Activated gamma-delta T cell treated with Interleukin-2 at 50 U/mL for 16 hours (primary cell): ENCODE results near the gene HEBP2.

Experiments used
- DNase-seq: peaks from one replicate; pipeline ENCODE4 v3.0.0-alpha.2; 2020

The HEBP2 gene

DNA sequence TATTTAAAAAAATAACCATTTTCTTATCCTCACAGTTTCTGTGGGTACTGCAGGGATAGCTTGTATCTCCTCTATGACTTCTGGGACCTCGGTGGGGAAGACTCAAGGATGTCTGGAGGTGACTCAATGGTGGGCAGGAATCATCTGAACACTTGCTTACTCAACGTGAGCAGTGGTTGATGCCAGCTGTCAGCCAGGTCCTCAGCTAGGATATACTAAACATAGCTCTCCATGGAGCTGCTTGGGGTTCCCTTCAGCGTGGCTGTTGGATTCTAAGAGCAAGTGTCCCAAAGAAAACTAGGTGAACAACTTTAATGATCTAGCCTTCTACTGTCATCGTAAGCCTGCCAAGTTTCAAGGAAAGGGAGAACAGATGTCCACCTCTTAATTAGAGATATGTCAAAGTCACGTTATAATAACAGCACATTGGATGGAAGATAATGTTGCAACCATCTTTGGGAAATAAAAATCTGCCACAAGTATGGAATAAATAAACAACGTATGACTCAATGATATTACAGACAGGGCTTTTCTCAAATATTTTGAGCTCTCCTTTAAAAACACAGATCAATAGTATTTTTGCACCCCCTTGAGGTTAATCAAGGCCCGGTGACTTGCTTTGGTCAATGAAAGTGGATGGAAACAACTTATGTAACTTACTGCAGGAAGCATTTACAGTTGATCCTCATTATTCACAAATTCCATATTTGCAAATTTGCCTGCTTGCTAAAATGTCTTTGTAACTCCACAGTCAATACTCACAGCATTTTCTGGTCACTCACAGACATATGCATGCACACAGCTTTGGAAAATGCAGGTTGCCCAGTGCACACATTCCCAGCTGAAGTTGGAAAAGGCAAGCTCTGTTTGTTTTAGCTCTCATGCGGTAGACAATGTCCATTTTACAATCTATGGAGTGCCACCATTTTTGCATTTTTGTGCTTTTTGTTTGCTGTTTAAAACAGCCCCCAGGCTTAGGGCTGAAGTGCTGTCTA, 6.6 kb upstream of the HEBP2 start:
- no peak for DNase-seq

DNA sequence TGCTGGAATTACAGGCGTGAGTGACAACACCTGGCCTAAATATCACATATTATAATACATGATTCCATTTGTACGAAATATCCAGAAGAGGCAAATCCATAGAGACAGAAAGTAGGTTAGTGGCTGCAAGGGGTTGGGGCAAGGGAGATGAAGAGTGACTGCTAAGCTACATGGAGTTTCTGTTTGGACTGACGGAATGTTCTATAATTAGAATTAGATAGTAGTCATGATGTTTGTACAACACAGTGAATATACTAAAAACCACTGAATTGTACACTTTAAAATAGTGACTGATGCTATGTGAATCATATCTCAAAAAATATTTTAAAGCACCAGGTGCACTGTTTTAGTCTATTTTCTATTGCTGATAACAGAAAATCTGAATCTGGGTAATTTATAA, 3.7 kb upstream of the HEBP2 start:
- no peak for DNase-seq

DNA sequence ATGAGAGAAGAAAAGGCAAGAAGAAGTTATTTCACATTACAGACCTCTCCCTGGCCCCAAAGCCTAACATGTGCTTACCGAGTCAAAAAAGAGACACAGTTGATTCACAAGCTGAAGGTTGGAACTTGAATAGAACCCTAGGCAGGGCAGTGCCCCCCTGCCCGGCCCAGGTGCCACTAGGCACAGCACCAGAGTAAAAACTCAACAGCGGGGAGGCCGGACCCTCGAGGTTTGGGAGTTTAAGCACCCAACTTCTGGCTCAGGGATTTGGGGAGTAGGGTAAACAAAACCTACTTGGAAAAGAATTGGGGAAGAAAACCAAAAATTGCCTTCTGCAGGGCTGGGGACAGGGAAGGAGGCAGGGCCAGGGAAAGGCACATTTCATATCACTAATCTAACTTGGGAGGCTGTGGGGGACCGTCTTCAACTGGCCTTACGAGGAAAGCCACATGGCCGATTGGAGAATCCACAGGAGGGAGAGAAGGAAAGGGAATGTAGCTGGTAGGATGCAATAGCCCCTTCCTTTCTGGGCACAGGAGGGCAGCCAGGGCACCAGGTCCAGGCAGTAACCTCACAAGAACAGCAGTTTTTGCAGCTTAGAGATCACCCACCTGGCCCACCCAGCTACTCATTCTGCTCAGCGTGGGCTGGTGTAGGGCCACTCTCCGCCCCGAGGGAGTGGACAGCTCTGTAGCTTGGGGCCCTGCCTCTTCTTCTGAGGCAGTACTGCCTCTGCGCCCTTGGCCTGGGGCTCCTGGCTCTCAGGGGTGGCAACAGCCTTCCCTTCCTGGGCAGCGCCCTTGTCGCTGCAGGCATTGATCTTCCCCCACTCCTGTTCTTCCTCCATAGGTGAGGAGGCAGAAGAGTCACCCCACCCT, 1.8 kb upstream of the HEBP2 start:
- no peak for DNase-seq

DNA sequence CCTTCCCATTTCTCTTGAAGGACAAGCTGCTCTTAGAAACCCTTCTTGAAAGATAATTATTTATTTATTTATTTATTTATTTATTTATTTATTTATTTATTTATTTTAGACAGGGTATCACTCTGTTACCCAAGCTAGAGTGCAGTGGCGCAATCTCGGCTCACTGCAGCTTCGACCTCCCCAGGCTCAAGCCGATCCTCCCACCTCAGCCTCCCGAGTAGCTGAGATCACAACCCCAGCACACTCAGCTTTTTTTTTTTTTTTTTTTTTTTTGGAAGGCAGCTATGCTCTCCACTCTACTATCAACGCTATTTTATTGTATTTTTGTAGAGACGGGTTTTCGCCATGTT, 1.2 kb upstream of the HEBP2 start:
- DNase-seq = no peak

DNA sequence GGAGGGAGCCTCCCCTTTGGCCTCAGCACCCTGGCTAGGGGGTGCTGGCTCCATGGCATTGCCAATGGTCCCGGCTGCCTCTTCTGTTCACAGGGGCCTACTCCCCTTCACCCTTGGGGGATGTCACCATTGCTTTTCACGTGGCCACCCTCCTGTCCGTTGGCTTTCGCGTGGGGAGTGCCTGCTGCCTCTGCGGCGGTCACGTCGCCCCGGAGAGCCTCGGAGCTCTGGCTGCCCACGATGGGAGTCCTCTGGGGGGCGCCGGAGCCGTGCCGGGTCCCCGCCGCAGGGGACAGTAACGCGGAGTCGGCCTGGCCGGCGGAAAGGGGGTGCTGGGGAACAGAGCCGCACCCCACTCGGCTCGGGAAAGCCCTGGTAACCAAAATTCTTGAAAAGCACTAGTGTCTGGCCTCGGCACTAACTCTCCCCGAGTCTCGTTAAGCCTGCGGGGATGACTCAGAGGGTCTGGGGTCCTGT, 661 bp upstream of the HEBP2 start:
- peak; percentile 17 for DNase-seq

DNA sequence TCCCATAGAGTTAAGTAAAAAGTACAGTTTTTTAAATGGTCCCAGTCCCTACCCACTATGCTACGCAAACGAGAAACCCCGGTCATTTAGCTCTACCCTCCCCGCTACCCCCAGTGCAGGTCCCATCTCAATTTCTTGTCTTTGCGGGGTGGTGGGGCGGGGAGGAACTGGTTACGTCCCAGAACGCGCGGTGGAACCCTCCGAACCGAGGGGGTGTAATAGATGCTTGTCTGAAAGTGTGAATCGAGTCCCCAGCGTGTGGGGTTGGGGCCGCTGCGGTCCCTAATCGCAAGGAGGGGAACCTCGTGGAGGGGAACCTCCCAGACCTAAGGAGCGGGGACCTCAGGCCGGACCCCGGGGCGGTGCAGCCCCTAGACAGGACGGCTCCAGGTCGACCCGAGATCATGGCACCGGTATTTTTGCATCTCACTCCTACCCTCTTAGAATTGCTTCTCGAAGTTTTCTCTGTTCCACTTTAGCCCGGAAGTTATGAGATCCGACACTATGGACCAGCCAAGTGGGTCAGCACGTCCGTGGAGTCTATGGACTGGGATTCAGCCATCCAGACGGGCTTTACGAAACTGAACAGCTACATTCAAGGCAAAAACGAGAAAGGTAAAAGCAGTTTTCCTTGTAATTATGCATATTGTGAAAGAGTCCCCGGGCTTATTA, 779 bp downstream of the HEBP2 start:
- no peak for DNase-seq

DNA sequence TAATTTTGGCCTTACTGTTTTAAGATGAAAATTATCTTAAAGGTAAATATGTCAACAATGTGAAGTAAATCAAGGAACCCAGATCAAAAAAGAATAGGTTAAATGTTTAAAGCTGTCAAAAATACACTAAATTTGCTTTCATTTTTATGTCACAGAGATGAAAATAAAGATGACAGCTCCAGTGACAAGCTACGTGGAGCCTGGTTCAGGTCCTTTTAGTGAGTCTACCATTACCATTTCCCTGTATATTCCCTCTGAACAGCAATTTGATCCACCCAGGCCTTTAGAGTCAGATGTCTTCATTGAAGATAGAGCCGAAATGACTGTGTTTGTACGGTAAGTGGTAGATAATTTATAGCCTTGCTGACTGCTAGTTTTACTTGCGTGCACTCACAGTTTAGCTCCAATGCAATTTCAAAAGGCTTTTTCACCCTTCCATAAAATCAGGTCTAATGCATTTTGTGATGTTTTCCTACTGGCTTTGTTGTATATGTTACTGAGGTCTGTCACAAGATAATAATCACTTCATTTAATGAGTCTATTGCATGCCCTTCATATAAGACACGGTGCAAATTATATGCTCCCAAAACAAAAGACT, 1.9 kb downstream of the HEBP2 start:
- DNase-seq = no peak

DNA sequence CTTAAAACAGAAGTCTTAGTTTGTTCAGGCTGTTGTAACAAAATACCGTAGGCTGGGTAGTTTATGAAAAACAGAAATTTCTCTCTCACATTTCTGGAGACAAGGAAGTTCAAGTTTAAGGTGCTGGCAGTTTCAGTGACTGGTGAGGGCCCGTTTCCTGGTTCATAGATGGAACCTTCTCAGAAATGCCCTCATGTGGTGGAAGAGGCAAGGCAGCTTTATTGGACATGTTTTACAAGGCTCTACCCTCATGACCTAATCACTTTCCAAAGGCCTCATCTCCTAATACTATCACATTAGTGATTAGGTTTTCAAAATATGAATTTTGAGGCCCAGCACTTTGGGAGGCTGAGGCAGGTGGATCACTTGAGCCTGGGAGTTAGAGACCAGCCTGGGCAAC, 2.4 kb downstream of the HEBP2 start:
- no peak for DNase-seq

DNA sequence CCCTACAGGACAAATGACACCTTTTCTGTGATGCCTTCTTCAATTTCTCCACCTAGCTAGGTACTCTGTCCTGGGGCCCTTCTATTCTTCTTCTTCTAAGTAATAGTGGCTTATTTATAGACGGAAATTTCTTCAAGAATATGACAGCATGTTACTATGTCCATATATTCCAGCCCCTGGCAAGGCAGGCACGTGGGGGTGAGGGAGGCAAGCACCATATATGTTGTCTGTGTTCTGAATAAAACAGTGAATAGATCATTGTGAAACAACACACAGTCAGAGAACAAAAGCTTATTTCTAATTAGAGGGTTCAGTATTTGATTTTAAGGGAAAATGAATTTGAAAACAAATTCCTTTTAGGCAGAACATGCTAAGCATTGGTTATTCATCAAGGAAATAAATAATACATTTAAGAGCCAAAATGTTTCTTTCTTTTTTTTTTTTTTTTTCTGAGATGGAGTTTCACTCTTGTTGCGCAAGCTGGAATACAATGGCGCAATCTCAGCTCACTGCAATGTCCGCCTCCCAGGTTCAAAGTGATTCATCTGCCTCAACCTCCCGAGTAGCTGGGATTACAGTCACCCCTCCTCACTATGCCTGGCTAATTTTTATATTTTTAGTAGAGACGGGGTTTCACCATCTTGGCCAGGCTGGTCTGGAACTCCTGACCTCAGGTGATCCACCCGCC, 6.2 kb downstream of the HEBP2 start:
- DNase-seq = no peak

DNA sequence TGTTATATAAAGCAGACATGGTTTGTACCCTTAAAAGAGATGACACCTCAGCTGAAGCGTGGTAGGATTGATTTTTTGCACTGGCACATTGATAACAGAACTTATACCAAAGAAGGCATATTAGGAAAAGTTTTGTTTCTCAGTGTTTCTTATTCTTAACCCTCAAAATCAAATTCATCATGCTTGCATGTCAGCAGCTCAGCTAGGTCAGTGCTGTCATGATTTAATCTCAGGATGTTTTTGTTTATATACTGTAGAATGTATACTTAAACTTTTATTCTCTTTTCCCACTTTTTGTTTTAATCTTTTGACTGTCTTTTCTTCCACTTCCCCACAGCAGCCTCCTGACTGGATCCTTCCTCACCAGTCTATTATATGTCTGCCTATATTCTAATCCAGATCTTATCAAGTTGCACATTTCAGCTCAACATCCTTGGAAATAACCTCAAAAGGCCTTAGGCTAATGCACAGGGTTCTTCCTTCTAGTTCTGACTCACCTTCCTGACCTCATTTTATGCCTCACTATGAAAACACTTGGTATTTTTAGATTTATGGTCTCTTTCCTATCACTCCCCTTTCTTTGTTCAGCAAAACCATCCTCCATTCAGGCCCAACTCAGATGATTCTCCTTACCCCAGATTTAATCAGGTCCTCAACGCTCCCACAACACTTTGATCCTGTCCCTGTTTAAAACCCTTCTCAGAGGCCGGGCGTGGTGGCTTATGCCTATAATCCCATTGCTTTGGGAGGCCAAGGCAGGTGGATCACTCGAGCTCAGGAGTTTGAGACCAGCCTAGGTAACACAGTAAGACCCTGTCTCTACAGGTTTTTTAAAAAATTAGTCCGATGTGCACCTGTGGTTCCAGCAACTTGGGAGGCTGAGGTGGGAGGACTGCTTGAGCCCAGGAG, 7.2 kb downstream of the HEBP2 start:
- DNase-seq = no peak

DNA sequence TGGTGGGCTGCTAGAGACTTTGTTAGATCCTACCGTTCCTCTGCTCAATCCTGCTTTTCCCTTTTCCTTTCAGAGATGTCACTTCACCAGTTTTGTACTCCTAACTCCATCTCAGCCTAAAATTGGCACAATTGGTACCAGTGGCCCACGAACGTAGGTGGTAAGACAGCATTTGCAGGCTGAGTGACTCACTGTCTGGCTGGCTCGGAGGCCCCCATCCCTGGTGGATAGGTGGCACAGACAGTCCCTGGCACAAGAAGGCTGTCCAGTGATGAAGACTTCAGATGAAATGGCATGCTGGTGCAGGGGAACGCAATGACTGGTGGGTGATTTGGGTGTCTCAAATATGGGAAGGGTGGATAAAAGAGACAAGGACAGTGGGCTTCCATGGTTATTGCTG, 11.1 kb downstream of the HEBP2 start:
- no peak for DNase-seq

DNA sequence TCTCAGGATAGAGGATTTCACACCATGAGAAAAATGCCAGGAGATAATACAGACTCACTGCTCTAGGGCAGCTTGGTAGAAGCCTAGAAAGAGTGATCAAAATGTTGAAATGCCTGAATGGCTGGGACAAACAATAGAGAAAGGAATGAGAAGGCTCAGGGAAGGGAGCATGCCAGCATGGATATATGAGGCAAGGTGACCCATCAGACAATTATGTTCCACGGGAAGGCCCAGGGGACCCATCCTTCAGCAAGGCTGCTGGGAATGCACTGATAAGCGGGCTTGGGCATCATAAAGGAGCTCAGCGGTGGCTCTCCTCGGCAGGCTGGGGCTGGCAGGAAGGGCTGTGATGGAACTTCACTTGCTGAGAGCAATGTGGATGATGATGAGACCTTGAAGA, 12.2 kb downstream of the HEBP2 start:
- no peak for DNase-seq

DNA sequence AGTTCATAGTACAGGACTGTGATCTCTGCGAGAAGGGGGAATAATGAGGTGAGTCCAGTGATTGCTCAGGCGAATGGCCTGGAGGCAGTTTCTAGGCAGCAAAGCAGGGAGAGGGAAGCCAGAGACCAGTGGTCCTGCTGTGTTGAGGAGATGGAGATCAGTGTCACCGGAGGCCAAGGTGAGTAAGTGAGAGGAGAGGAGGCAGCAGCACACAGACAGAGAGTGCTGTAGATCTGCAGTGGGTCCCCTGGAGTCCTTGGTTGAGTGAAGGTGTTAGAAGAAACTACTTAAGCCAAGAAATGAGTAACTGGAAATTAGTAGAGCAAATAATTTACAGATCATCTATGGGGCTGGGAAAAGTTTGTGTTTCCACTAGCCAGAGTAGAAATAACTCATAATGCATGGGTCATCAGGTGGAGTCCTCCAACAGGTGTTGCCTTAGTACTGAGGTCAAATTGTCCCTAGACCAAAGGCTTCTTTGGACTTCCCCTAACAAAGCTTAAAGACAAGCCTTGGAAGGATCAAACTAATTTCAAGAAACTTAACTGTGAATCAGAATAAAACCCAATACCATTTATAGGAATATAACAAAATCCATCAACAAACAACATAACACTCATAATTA, 13.6 kb downstream of the HEBP2 start:
- no peak for DNase-seq

DNA sequence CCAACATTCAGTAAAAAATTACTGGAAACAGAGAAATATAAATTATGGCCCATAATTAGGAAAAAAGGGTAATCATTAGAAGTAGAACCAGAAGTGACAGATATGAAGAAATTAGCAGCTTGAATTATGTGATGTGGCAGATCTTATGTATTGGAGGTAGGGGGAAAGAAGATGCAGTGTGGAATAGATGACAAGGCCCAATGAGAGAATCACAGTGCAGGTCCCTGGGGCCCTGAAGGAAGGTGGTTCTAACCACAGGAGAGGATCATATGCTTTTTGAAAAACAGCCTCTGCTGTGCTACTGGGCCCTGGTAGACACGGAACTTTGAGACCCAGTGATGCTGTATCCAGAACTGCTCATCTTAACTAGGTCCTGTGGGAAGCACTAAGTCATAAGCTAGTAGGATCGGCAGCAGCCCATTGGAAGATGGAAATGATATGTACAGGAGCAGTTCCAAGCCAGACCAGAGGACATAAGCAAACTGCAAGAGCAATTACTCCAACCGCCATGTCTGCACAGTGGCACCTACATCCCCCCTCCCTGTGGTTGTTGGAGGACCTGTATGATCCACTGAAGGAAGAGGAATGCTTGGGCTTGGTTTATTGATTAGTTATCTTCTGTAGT, 14.2 kb downstream of the HEBP2 start:
- no peak for DNase-seq

DNA sequence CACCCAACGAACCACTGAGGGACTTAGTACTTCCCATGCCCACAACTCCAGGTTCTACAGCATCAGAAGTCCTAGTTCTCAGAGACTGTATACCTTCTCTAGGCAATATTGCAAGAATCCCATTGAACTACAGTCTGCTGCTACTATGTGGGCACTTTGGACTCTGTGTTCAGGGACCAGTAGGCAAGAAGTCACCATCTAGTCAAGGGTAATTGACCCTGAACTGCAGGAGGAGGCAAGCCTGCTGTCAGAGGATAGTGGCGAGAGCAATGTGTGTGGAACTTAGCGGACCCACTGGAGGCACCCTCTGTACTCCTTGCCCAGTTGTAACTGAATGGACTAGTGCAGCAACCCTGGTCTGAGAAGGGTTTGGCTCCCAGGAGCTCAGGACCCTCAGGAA, 15.7 kb downstream of the HEBP2 start:
- no peak for DNase-seq

DNA sequence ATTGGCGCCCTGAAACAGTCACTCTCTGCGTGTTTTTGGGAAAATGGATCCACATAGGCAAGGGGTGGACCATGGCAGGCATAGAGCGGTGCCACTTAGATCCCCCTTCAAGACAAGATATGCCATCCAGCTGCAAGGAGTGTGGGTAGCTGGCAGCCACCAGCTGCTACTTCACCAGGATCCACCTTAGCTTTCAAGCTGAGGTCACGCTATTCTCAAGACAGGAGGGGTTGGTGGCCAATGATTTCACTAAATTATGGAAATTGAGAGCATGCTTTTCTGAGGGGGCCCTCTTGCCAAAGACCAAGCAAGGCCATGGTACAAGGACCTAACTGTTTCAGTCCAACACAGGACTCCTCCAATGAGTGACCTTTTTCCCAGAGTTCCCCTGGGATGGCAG, 16.3 kb downstream of the HEBP2 start:
- DNase-seq = no peak

DNA sequence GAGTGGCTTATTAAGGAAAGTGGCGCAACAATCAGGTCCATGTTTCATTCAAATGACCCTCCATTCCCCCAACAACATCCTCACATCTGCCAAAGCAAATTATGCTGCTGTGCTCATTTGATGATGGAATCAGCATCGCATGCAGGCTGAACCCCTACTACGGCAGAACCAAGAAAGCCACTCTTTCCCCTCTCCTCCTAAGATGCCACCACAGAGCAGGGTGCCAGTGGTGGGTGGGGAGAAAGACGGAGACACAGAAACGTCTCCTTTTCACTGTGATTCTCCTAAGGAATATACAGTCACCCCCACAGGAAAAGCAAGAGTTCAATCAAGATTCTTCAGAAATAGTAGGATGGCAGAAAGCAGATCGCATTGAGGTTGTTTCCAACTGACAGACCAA, 17.1 kb downstream of the HEBP2 start:
- no peak for DNase-seq

DNA sequence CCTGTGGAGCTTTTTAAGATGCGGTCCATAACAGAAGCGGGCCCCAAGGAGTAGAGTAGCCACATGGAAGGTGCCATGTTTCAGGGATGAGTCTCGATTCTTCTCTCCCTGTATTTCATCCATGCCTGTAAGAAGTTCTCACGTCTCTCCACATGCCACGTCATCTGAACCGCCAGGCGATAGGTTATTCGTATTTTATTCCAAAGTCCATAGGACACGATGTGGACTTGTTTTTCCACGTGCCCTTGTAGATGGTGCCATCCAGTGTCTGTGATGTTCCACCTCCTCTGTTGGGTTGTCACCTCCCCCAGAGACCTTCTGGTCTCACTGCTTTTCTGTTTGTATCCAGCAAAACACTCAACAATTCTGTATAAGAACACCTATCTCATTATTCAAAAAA, 17.6 kb downstream of the HEBP2 start:
- DNase-seq = no peak

DNA sequence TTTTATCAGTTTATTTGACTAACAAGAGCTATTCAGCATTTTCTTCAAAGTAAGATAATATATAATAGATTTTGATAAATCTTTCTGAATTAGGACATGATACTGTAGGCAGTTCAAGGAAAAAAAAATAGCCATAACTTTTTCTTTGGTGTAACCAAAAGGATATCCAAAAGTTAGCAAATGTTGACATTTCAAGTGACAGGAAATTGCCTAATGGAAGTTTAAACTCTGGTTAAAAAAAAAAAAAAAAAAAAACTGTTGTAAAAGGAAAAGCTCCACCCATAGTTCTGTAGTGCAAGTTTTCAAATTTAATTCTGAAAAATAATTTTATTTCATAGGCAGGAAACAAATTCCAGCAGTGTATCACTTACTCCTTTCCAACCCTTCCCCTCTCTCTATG, 18.8 kb downstream of the HEBP2 start:
- no peak for DNase-seq
